NT2/D1 (cell line): ENCODE results near the gene HS1BP3.

Experiments used
- DNase-seq: peaks from one replicate; pipeline ENCODE4 v3.0.0-alpha.2; 2011; ENCODE audit warnings: low read depth, low spot score
- H3K27me3 ChIP-seq: 2 replicates; pipeline ENCODE4 v1.6.0; 2011; ENCODE audit warnings: mild to moderate bottlenecking; ENCODE audit not compliant: insufficient read length, insufficient read depth
- H3K36me3 ChIP-seq: 2 replicates; pipeline ENCODE4 v1.6.1; 2011; ENCODE audit warnings: mild to moderate bottlenecking, low read length, mixed read lengths; ENCODE audit not compliant: insufficient read depth, insufficient read length
- H3K4me1 ChIP-seq: 2 replicates; pipeline ENCODE4 v1.5.1; 2011; ENCODE audit not compliant: insufficient read depth, insufficient read length
- H3K4me3 ChIP-seq: 2 replicates; pipeline ENCODE4 v1.5.1; 2011; ENCODE audit warnings: low read depth; ENCODE audit not compliant: insufficient read length
- H3K9ac ChIP-seq: 2 replicates; pipeline ENCODE4 v1.6.0; 2011; ENCODE audit warnings: low read depth; ENCODE audit not compliant: insufficient read length
- H3K9me3 ChIP-seq: 2 replicates; pipeline ENCODE4 v1.5.1; 2011; ENCODE audit warnings: mild to moderate bottlenecking, low read length; ENCODE audit not compliant: insufficient read depth
- SUZ12 ChIP-seq: IDR thresholded peaks from 2 replicates; pipeline ENCODE4 v1.6.1; 2011; ENCODE audit not compliant: insufficient read length, insufficient read depth; ENCODE audit errors: extremely low read depth
- YY1 ChIP-seq: IDR thresholded peaks from 2 replicates; pipeline ENCODE4 v1.6.1; 2011; ENCODE audit not compliant: insufficient read length, insufficient read depth
- ZNF274 ChIP-seq: IDR thresholded peaks from 2 replicates; pipeline ENCODE4 v1.6.1; 2011; ENCODE audit warnings: mild to moderate bottlenecking, low read depth, low read length

HS1BP3 gene

GRCh38 chr2:20646446-20646845 lies 4.5 kb downstream of the HS1BP3 start:
- H3K4me3 ChIP-seq = no peak overlapping the region
- H3K9me3 ChIP-seq = no peaks in the 10 kb centered on the region
- no peak for DNase-seq
- H3K27me3 ChIP-seq = peaks cover 4% of the 10 kb centered on the region
- H3K4me1 ChIP-seq = peaks cover 3% of the 10 kb centered on the region
- TF ChIP-seq ZNF274 (no peak), SUZ12 (no peak), YY1 (no peak)
- peaks cover 16% of the 10 kb centered on the region for H3K36me3 ChIP-seq
- no peak overlapping the region for H3K9ac ChIP-seq

GRCh38 chr2:20645761-20646160 lies 5.1 kb downstream of the HS1BP3 start:
- Histone ChIP-seq H3K4me3 (no peak overlapping the region), H3K27me3 (peaks cover 4% of the 10 kb centered on the region), H3K9ac (no peak overlapping the region), H3K36me3 (peaks cover 18% of the 10 kb centered on the region), H3K9me3 (no peaks in the 10 kb centered on the region), H3K4me1 (peaks cover 3% of the 10 kb centered on the region)
- no peak for DNase-seq
- no peak for TF ChIP-seq SUZ12
- no peak for TF ChIP-seq YY1
- no peak for TF ChIP-seq ZNF274

- DNase-seq = no peak
- Histone ChIP-seq H3K9ac (no peak overlapping the region), H3K4me1 (peaks cover 3% of the 10 kb centered on the region), H3K9me3 (no peaks in the 10 kb centered on the region), H3K36me3 (peaks cover 23% of the 10 kb centered on the region), H3K27me3 (peaks cover 1% of the 10 kb centered on the region), H3K4me3 (no peak overlapping the region)
- TF ChIP-seq YY1 (no peak), SUZ12 (no peak), ZNF274 (no peak)
These were observed 5.6 kb downstream of the HS1BP3 start for GRCh38 chr2:20645301-20645701.

GRCh38 chr2:20643826-20644225 lies 7.1 kb downstream of the HS1BP3 start:
- DNase-seq = no peak
- peaks cover 3% of the 10 kb centered on the region for H3K4me1 ChIP-seq
- peaks cover 32% of the 10 kb centered on the region for H3K36me3 ChIP-seq
- no peaks in the 10 kb centered on the region for H3K27me3 ChIP-seq
- H3K9me3 ChIP-seq = no peaks in the 10 kb centered on the region
- no peak overlapping the region for H3K4me3 ChIP-seq
- no peak for TF ChIP-seq YY1
- no peak for TF ChIP-seq ZNF274
- TF ChIP-seq SUZ12 = no peak
- no peak overlapping the region for H3K9ac ChIP-seq

GRCh38 chr2:20643060-20643459 lies 7.8 kb downstream of the HS1BP3 start:
- Histone ChIP-seq H3K9me3 (no peaks in the 10 kb centered on the region), H3K36me3 (peaks cover 32% of the 10 kb centered on the region), H3K27me3 (no peaks in the 10 kb centered on the region), H3K9ac (no peak overlapping the region), H3K4me1 (peaks cover under 1% of the 10 kb centered on the region), H3K4me3 (no peak overlapping the region)
- DNase-seq = no peak
- TF ChIP-seq SUZ12 = no peak
- no peak for TF ChIP-seq YY1
- TF ChIP-seq ZNF274 = no peak

- Histone ChIP-seq H3K27me3 (no peaks in the 10 kb centered on the region), H3K9ac (no peak overlapping the region), H3K36me3 (peaks cover 38% of the 10 kb centered on the region), H3K9me3 (no peaks in the 10 kb centered on the region), H3K4me3 (no peak overlapping the region), H3K4me1 (no peaks in the 10 kb centered on the region)
- DNase-seq = peak; percentile 71
- TF ChIP-seq YY1 = no peak
- no peak for TF ChIP-seq SUZ12
- TF ChIP-seq ZNF274 = no peak
These were observed 8.6 kb downstream of the HS1BP3 start for GRCh38 chr2:20642055-20642971.

GRCh38 chr2:20641123-20641985 lies 9.5 kb downstream of the HS1BP3 start:
- Histone ChIP-seq H3K36me3 (peaks cover 38% of the 10 kb centered on the region), H3K27me3 (no peaks in the 10 kb centered on the region), H3K4me1 (no peaks in the 10 kb centered on the region), H3K9me3 (no peaks in the 10 kb centered on the region), H3K4me3 (no peak overlapping the region), H3K9ac (no peak overlapping the region)
- no peak for TF ChIP-seq ZNF274
- TF ChIP-seq YY1 = no peak
- no peak for TF ChIP-seq SUZ12
- DNase-seq = no peak
